ENCODE results near the gene DENR.
"Not testable (repeated sequence)": the region's sequence is repeated elsewhere in the genome, so short reads cannot be mapped to it uniquely, and the experiment has no call there.

DENR gene, protein sequence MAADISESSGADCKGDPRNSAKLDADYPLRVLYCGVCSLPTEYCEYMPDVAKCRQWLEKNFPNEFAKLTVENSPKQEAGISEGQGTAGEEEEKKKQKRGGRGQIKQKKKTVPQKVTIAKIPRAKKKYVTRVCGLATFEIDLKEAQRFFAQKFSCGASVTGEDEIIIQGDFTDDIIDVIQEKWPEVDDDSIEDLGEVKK

DNA sequence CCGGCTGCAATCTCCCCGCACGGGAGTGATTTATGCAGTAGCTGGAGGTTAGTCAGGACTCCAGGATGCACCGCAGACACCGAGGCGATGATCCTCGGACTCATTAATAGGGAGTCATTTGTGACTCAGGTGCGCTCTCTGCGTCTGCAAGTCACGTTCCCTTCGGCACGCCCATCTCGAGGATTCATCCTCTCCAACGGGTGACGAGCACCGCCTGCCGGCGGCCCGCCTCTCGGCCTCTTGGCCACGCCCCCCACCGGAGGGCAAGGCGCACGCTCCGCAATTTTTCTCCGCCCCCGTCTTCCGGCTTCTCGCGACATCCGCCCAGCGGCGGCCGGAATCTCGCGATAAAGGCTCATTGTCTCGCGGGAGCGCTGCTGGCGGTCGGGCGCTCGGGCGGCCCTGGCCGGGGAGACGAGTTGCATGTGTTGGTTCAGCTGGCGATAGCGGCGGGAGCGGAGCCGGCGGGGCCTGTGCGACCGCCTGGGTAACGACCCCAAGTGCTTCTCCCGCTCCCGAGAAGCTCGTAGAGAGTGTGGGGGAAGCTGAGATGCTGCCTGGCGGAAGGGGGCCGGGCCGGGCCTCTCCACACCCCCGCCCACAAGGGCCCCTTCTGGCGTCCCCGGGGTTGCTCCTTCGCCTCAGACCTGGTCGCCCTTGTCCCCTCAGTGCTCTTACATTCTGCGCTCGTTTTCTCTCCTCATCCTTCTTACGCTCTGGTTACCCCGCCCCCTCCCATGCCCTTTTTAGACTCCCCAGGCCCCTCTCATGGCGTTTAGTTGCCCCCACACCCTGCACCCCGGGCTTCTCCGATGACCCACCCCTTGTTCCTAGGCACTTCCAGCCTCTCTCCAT is at the start of gene DENR:
DENR (plus strand) TSS at position 361 of the 855 bp plus-strand sequence. CDS start 878 bp downstream, outside the sequence.
- peaks cover 12% of the 10 kb centered on the region for H3K36me3 Mint-ChIP-seq
- no peaks in the 10 kb centered on the region for H3K27me3 Mint-ChIP-seq
- H3K9me3 Mint-ChIP-seq (ENCODE audit: low read depth): no peaks in the 10 kb centered on the region
- peak within 1 kb of the TSS; percentile 96 for H3K27ac Mint-ChIP-seq
- peaks cover 48% of the 10 kb centered on the region for H3K4me1 Mint-ChIP-seq (ENCODE audit: low read depth)
- H3K4me3 Mint-ChIP-seq: peak within 1 kb of the TSS; percentile 97

DNA sequence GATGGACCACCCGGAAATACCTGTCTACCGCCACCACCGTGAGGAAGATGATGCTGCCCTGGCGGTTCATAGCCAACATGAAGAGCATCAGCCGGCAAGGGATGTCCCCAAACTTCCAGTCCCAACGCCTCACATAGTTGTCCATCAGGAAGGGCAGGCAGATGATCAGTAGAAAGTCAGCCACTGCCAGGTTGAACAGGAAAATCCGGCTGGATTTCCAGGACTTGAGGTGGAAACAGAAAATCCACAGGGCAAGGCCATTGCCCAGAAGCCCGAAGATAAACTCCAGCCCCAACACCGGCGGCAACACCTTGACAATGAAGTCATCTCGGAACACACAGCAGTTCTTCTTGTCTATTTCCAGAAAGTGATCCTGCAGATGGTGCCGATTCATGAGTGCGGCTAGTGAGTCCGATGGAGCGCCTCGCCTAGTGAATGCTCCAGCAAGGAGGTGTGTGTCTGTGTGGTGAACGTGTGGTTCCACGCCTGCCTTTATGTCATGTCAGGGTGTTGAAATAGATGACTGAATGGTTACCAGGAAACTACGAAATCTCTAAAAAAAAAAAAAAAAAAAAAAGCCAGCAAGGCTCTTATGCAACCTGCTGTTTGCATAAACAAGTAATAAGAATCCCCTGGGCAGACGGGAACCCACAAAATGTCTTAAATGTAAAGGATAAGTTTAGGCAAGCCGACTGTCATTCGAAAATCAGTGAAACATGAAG is 49.6 kb upstream of the DENR start, which contains the start of gene HCAR2:
HCAR2 (minus strand) TSS at position 468 of the 722 bp plus-strand sequence; CDS start at position 394, 74 bp downstream.
- H3K4me1 Mint-ChIP-seq (ENCODE audit: low read depth); H3K27ac Mint-ChIP-seq; H3K4me3 Mint-ChIP-seq; H3K27me3 Mint-ChIP-seq; H3K9me3 Mint-ChIP-seq (ENCODE audit: low read depth); H3K36me3 Mint-ChIP-seq: not testable (repeated sequence)

- H3K27ac Mint-ChIP-seq; H3K4me3 Mint-ChIP-seq; H3K9me3 Mint-ChIP-seq (ENCODE audit: low read depth); H3K27me3 Mint-ChIP-seq; H3K4me1 Mint-ChIP-seq (ENCODE audit: low read depth); H3K36me3 Mint-ChIP-seq: not testable (repeated sequence)
These were observed 48.8 kb upstream of the DENR start for GRCh38 chr12:122703841-122704240.

DNA sequence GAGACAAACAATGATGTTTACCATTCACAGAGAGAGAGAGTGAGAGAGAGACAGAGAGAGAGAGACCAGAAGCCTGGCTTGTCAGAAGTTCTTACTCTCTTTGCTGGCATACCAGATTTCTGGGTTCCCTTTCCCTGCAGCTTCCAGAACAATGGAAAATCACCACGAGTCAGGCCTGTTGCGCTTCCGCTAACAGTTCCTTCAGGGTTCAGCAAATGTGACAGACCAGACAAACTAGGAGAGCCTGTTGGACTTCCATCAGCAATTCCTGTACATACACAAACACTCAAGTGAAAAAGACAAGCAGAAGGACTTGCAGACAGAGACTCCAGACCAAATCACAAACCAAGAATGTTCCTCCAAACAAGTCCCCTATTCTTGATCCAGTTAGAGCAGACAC is 43.3 kb upstream of the DENR start:
- H3K27ac Mint-ChIP-seq; H3K4me1 Mint-ChIP-seq (ENCODE audit: low read depth); H3K27me3 Mint-ChIP-seq; H3K4me3 Mint-ChIP-seq; H3K36me3 Mint-ChIP-seq; H3K9me3 Mint-ChIP-seq (ENCODE audit: low read depth): not testable (repeated sequence)

DNA sequence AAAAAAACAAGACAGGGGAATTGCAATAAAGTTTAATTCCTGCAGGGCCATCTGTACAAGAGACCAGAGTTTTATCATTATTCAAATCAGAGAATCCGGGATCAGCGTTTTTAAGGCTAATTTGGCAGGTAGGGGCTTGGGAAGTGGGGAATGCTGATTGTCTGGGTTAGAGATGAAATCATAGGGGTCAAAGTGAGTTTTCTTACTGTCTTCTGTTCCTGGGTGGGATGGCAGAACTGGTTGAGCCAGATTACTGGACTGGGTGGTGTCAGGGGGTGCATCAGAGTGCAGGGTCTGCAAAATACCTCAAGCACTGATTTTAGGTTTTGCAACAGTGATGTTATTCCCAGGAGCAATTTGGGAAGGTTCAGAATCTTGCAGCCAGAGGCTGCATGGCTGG is 42.3 kb upstream of the DENR start:
- H3K4me1 Mint-ChIP-seq (ENCODE audit: low read depth); H3K27me3 Mint-ChIP-seq; H3K4me3 Mint-ChIP-seq; H3K36me3 Mint-ChIP-seq; H3K27ac Mint-ChIP-seq; H3K9me3 Mint-ChIP-seq (ENCODE audit: low read depth): not testable (repeated sequence)

GRCh38 chr12:122711266-122711665 is 41.4 kb upstream of the DENR start:
- H3K27ac Mint-ChIP-seq; H3K4me1 Mint-ChIP-seq (ENCODE audit: low read depth); H3K9me3 Mint-ChIP-seq (ENCODE audit: low read depth); H3K27me3 Mint-ChIP-seq; H3K36me3 Mint-ChIP-seq; H3K4me3 Mint-ChIP-seq: not testable (repeated sequence)

- H3K36me3 Mint-ChIP-seq; H3K4me1 Mint-ChIP-seq (ENCODE audit: low read depth); H3K27ac Mint-ChIP-seq; H3K4me3 Mint-ChIP-seq; H3K9me3 Mint-ChIP-seq (ENCODE audit: low read depth); H3K27me3 Mint-ChIP-seq: not testable (repeated sequence)
These were observed 39.0 kb upstream of the DENR start for GRCh38 chr12:122713491-122714188.

- not testable (repeated sequence) for H3K4me1 Mint-ChIP-seq (ENCODE audit: low read depth)
These were observed 37.4 kb upstream of the DENR start for GRCh38 chr12:122715211-122715610.

GRCh38 chr12:122716658-122717057 is 36.0 kb upstream of the DENR start, which contains the start of gene HCAR3:
Gene HCAR3 (minus strand): TSS chr12:122716811. CDS start chr12:122716737, 74 bp downstream.
- not testable (repeated sequence) for H3K36me3 Mint-ChIP-seq; H3K27ac Mint-ChIP-seq; H3K27me3 Mint-ChIP-seq; H3K9me3 Mint-ChIP-seq (ENCODE audit: low read depth); H3K4me1 Mint-ChIP-seq (ENCODE audit: low read depth); H3K4me3 Mint-ChIP-seq

More at GRCh38 chr12:122715211-122715610, 37.4 kb upstream of the DENR start:
- not testable (repeated sequence) for H3K9me3 Mint-ChIP-seq (ENCODE audit: low read depth); H3K27ac Mint-ChIP-seq; H3K36me3 Mint-ChIP-seq; H3K27me3 Mint-ChIP-seq; H3K4me3 Mint-ChIP-seq

GRCh38 chr12:122721057-122721545 is 31.5 kb upstream of the DENR start:
- no peaks in the 10 kb centered on the region for H3K27me3 Mint-ChIP-seq
- no peak overlapping the region for H3K4me3 Mint-ChIP-seq
- no peaks in the 10 kb centered on the region for H3K9me3 Mint-ChIP-seq (ENCODE audit: low read depth)
- H3K27ac Mint-ChIP-seq: peak overlapping the region; percentile 54
- peaks cover 20% of the 10 kb centered on the region for H3K4me1 Mint-ChIP-seq (ENCODE audit: low read depth)
- H3K36me3 Mint-ChIP-seq: no peaks in the 10 kb centered on the region

- H3K4me3 Mint-ChIP-seq: no peak overlapping the region
- no peaks in the 10 kb centered on the region for H3K9me3 Mint-ChIP-seq (ENCODE audit: low read depth)
- H3K27ac Mint-ChIP-seq: no peak overlapping the region
- H3K36me3 Mint-ChIP-seq: no peaks in the 10 kb centered on the region
- H3K27me3 Mint-ChIP-seq: no peaks in the 10 kb centered on the region
- peaks cover 24% of the 10 kb centered on the region for H3K4me1 Mint-ChIP-seq (ENCODE audit: low read depth)
These were observed 30.2 kb upstream of the DENR start for GRCh38 chr12:122722387-122722786.

DNA sequence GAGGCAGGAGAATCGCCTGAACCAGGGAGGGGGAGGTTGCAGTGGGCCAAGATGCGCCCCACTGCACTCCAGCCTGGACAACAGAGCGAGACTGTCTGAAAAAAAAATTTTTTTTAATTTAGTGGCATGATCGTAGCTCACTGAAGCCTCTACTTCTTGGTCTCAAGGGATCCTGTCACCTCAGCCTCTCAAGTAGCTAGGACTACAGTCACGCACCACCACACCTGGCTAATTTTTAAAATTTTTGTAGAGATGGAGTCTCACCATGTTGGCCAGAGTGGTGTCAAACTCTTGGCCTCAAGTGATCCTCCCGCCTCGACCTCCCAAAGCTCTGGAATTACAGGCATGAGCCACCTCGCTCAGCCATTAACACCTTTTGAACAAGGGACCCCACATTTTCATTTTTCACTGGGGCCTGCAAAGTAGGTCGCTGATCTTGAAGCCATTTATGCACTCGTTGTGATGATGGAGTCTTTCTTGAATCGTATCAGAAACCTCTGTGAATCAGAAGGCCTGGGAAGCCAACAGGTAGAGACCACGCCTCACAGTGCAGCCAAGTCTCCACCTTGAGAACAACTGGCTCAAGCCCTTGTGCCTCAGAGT is 27.9 kb upstream of the DENR start:
- H3K27me3 Mint-ChIP-seq: no peaks in the 10 kb centered on the region
- no peaks in the 10 kb centered on the region for H3K36me3 Mint-ChIP-seq
- H3K4me3 Mint-ChIP-seq: no peak overlapping the region
- H3K4me1 Mint-ChIP-seq (ENCODE audit: low read depth): peaks cover 27% of the 10 kb centered on the region
- no peaks in the 10 kb centered on the region for H3K9me3 Mint-ChIP-seq (ENCODE audit: low read depth)
- H3K27ac Mint-ChIP-seq: no peak overlapping the region

DNA sequence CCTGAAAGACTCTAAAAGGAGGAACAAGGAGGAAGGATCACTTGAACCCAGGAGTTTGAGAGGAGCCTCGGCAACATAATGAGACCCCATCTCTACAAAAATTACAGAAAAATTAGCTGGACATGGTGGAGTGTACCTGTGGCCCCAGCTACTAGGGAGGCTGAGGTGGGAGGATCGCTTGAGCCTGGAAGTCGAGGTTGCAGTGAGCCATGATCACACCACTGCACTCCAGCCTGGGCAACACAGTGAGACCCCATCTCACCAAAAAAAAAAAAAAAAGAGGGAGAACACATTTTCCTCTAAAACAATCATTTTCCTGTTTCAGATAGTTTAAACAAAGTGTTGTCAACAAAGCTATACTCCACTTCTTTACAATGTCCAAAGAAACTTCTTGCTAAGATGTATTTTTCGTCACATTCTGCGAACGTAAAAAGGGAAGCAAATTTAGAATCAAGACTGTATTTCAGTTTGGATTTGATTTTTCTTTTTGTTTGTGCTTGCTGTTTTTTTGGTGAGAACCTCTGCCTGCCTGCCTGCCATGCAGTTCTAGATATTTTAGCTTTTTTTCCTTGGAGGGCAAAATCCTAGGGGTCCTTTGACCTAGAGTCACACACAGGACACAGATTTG is 27.1 kb upstream of the DENR start:
- H3K4me1 Mint-ChIP-seq (ENCODE audit: low read depth): peaks cover 31% of the 10 kb centered on the region

GRCh38 chr12:122726080-122726558 is 26.5 kb upstream of the DENR start:
- H3K4me3 Mint-ChIP-seq: peak overlapping the region; percentile 38
- H3K36me3 Mint-ChIP-seq: no peaks in the 10 kb centered on the region
- H3K27ac Mint-ChIP-seq: peak overlapping the region; percentile 65
- H3K4me1 Mint-ChIP-seq (ENCODE audit: low read depth): peaks cover 32% of the 10 kb centered on the region
- no peaks in the 10 kb centered on the region for H3K27me3 Mint-ChIP-seq
- no peaks in the 10 kb centered on the region for H3K9me3 Mint-ChIP-seq (ENCODE audit: low read depth)

More for the DNA sequence above, 27.1 kb upstream of the DENR start:
- no peaks in the 10 kb centered on the region for H3K9me3 Mint-ChIP-seq (ENCODE audit: low read depth)
- no peaks in the 10 kb centered on the region for H3K27me3 Mint-ChIP-seq
- no peaks in the 10 kb centered on the region for H3K36me3 Mint-ChIP-seq
- H3K27ac Mint-ChIP-seq: peak overlapping the region; percentile 65
- peak overlapping the region; percentile 38 for H3K4me3 Mint-ChIP-seq
